K562 (cell line): ENCODE measurements around the gene SHISAL2A. TPM values are rescaled to one million over a fixed set of nuclear protein-coding genes. Genes with fewer than 3 reads are reported as not detected.
A peak's percentile ranks its signal among the peaks of the same experiment; 100 is the strongest.
"Not testable (repeated sequence)": the region's sequence is repeated elsewhere in the genome, so short reads cannot be mapped to it uniquely, and the experiment has no call there.

ENCODE experiments used
- FOXA3 ChIP-seq, 2 experiments: fragments of 450-650 bp in 1 of 2; sonication (generic) in 1 of 2; formaldehyde crosslinking; IDR thresholded peaks in 1 of 2; conservative IDR thresholded peaks in 1 of 2; 2 replicates each; pipeline versions ENCODE4 v1.4.0 to v1.8.0; 2020 to 2022; ENCODE audit warnings: mild to moderate bottlenecking in 2 of 2, missing genetic modification reagents in 1 of 2
- JUND ChIP-seq, 2 experiments: IDR thresholded peaks; 2 replicates in 1 of 2; 3 replicates in 1 of 2; pipeline ENCODE4 v1.6.1; 2011; ENCODE audit warnings: borderline replicate concordance in 2 of 2, low read depth in 2 of 2, low read length in 2 of 2, improper control_type of control experiment in 1 of 2, missing biosample characterization in 1 of 2, missing genetic modification characterization in 1 of 2, missing genetic modification reagents in 1 of 2
- RB1 ChIP-seq: fragments of 450-650 bp; IDR thresholded peaks from 2 replicates; pipeline ENCODE4 v1.6.1; 2017; ENCODE audit warnings: low read depth, mild to moderate bottlenecking
- SP1 ChIP-seq: sonication (generic); formaldehyde crosslinking; IDR thresholded peaks from 2 replicates; pipeline ENCODE4 v1.8.1; 2022; ENCODE audit warnings: mild to moderate bottlenecking, missing genetic modification reagents
- SPI1 ChIP-seq: IDR thresholded peaks from 2 replicates; pipeline ENCODE4 v1.6.1; 2011; ENCODE audit warnings: low read depth, low read length, control low read depth, borderline replicate concordance
- STAG1 ChIP-seq: sonication (generic); formaldehyde crosslinking; IDR thresholded peaks from 2 replicates; pipeline ENCODE4 v1.5.0; 2020; ENCODE audit warnings: missing genetic modification reagents, borderline replicate concordance
- ZBTB33 ChIP-seq: sonication (generic); formaldehyde crosslinking; IDR thresholded peaks from 2 replicates; pipeline ENCODE4 v1.8.1; 2023; ENCODE audit warnings: mild to moderate bottlenecking, missing genetic modification reagents
- ZFP36 ChIP-seq: fragments of 150-350 bp; IDR thresholded peaks from 2 replicates; pipeline ENCODE4 v1.6.1; 2018; ENCODE audit warnings: low read length, low read depth; ENCODE audit not compliant: partially characterized antibody
- ZNF395 ChIP-seq: fragments of 200-800 bp; sonication (Bioruptor generic); IDR thresholded peaks from 2 replicates; pipeline ENCODE4 v1.6.1; 2017; ENCODE audit warnings: missing genetic modification characterization, missing compliant biosample characterization
- polyA plus RNA-seq, 8 experiments: library from polyadenylated mRNA; depleted of rRNA in 4 of 8; stranded (reverse) in 5 of 8; unstranded in 3 of 8; fragments of >200 nt; fragmentation: Nextera tagmentation in 2 of 8; fragmentation: Illumina TruSeq in 1 of 8; extraction: Ambion mirVana in 2 of 8; extraction: Trizol in 1 of 8; gene quantifications; 2 replicates each; pipeline versions ENCODE4 v1.2.1 to v1.2.3, GENCODE V29; 2011 to 2014; ENCODE audit warnings: inconsistent platforms in 1 of 8, missing spikeins in 1 of 8
- total RNA-seq, 7 experiments: library from RNA; depleted of rRNA in 6 of 7; stranded (reverse); fragments of >200 nt in 6 of 7; fragmentation: Illumina TruSeq in 2 of 7; extraction: Trizol in 2 of 7; gene quantifications; 2 replicates each; pipeline versions ENCODE4 v1.2.1 to v1.2.3, GENCODE V29; 2011 to 2021; ENCODE audit warnings: low replicate concordance in 1 of 7

SHISAL2A gene
- total and polyA plus RNA-seq, 9 of the 15 experiments (the other 6 are each of a cell fraction or from before 2014, with no cell fraction given), result 0.11 TPM; not detected in 8

- 0 out of 2 replicates have a peak, but pooled peaks have one; percentile 28 for TF ChIP-seq ZBTB33 (CRISPR knock-in tag)
- TF ChIP-seq ZFP36, result peak; percentile 31
- 0 out of 4 replicates have a peak, but pooled peaks of 1 of the 2 experiments have one; percentile 1 for TF ChIP-seq FOXA3 (CRISPR knock-in tag; conservative IDR thresholded peaks at IDR 0.05 in 1 of 2, IDR thresholded peaks at IDR 0.05 in 1 of 2)
- peak; percentile 34; the same call in 1 of the 2 replicates for TF ChIP-seq JUND (IDR thresholded peaks at IDR 0.05; ENCODE audit: borderline replicate concordance, low read depth, low read length)
- not testable (repeated sequence) for TF ChIP-seq JUND (tag; IDR thresholded peaks at IDR 0.05; ENCODE audit: borderline replicate concordance, low read depth, low read length)
- TF ChIP-seq RB1, result 0 out of 2 replicates have a peak, but pooled peaks have one; percentile 19
- 0 out of 2 replicates have a peak, but pooled peaks have one; percentile 35 for TF ChIP-seq ZNF395 (CRISPR knock-in tag)
- peak; percentile 45; the same call in 1 of the 2 replicates for TF ChIP-seq SP1 (CRISPR knock-in tag)
- peak; percentile 57; the same call in 1 of the 2 replicates for TF ChIP-seq STAG1
- TF ChIP-seq SPI1, result 0 out of 2 replicates have a peak, but pooled peaks have one; percentile 16
Observed at GRCh38 chr1:52686261-52686751, 53.3 kb downstream of the SHISAL2A start (continued).
